Measurements from ENCODE around the gene MAP2K7. TPM values are rescaled to one million over a fixed set of nuclear protein-coding genes. Genes with fewer than 3 reads are reported as not detected.

The MAP2K7 gene
- 10.6 to 15.8 TPM (median 15.4 TPM) in 5 replicates for total RNA-seq (2022; extraction: Qiagen RNA extraction)

GRCh38 chr19:7903244-7904073, at the start of gene MAP2K7:
Gene MAP2K7 (plus strand): TSS chr19:7903877. CDS start chr19:7903945, 68 bp downstream.

GRCh38 chr19:7874076-7874896, 29.4 kb upstream of the MAP2K7 start, which contains the start of gene PRR36:
Gene PRR36 (minus strand): TSS chr19:7874390. CDS start chr19:7873689, 701 bp downstream.

GRCh38 chr19:7888145-7888825, 15.4 kb upstream of the MAP2K7 start, which contains the start of gene LRRC8E:
Gene LRRC8E (plus strand): TSS chr19:7888510. CDS start chr19:7895604, 7,094 bp downstream.

GRCh38 chr19:7914598-7915045, 10.9 kb downstream of the MAP2K7 start, which contains the start of gene TGFBR3L:
Gene TGFBR3L (plus strand): TSS chr19:7914830.

GRCh38 chr19:7919610-7920518, 16.2 kb downstream of the MAP2K7 start, which contains the start of gene SNAPC2:
Gene SNAPC2 (plus strand): TSS chr19:7920338. CDS start chr19:7920367, 29 bp downstream.

GRCh38 chr19:7926021-7926726, 22.5 kb downstream of the MAP2K7 start, which contains the start of gene CTXN1:
Gene CTXN1 (minus strand): TSS chr19:7926135. CDS start chr19:7925538, 597 bp downstream.

GRCh38 chr19:7943444-7944176, 39.9 kb downstream of the MAP2K7 start, which contains the start of gene TIMM44:
Gene TIMM44 (minus strand): TSS chr19:7943666. CDS start chr19:7943651, 15 bp downstream.

Other genes with a start within 250 kb of the MAP2K7 start
- gene RETN, start 234.8 kb upstream of the MAP2K7 start, total RNA-seq (2022; extraction: Qiagen RNA extraction) = not detected in 5 replicates
- not detected in 5 replicates for gene MCEMP1, start 226.8 kb upstream of the MAP2K7 start, total RNA-seq (2022; extraction: Qiagen RNA extraction)
- 45.4 to 107 TPM (median 106 TPM) in 5 replicates for gene TRAPPC5, start 223.0 kb upstream of the MAP2K7 start, total RNA-seq (2022; extraction: Qiagen RNA extraction)
- not detected in 5 replicates for gene FCER2, start 201.7 kb upstream of the MAP2K7 start, total RNA-seq (2022; extraction: Qiagen RNA extraction)
- gene CLEC4G, start 171.8 kb upstream of the MAP2K7 start, total RNA-seq (2022; extraction: Qiagen RNA extraction) = not detected in 5 replicates
- not detected in 5 replicates for gene CD209, start 156.3 kb upstream of the MAP2K7 start, total RNA-seq (2022; extraction: Qiagen RNA extraction)
- not detected in 5 replicates for gene CLEC4M, start 140.6 kb upstream of the MAP2K7 start, total RNA-seq (2022; extraction: Qiagen RNA extraction)
- 1.1 to 1.9 TPM (median 1.8 TPM) in 5 replicates for gene EVI5L, start 73.7 kb upstream of the MAP2K7 start, total RNA-seq (2022; extraction: Qiagen RNA extraction)
- gene PRR36, start 29.5 kb upstream of the MAP2K7 start, total RNA-seq (2022; extraction: Qiagen RNA extraction) = 0.19 to 0.46 TPM (median 0.39 TPM) in 5 replicates
- 5.4 to 6.4 TPM (median 6.0 TPM) in 5 replicates for gene LRRC8E, start 15.4 kb upstream of the MAP2K7 start, total RNA-seq (2022; extraction: Qiagen RNA extraction)
- 0.42 to 2.8 TPM (median 1.8 TPM) in 5 replicates for gene TGFBR3L, start 11.0 kb downstream of the MAP2K7 start, total RNA-seq (2022; extraction: Qiagen RNA extraction)
- 19.2 to 30.9 TPM (median 28.9 TPM) in 5 replicates for gene SNAPC2, start 16.5 kb downstream of the MAP2K7 start, total RNA-seq (2022; extraction: Qiagen RNA extraction)
- 8.9 to 22.8 TPM (median 20.7 TPM) in 5 replicates for gene CTXN1, start 22.3 kb downstream of the MAP2K7 start, total RNA-seq (2022; extraction: Qiagen RNA extraction)
- 24.8 to 32.6 TPM (median 26.7 TPM) in 5 replicates for gene TIMM44, start 39.8 kb downstream of the MAP2K7 start, total RNA-seq (2022; extraction: Qiagen RNA extraction)
- 60.5 to 67.8 TPM (median 65.2 TPM) in 5 replicates for gene ELAVL1, start 101.8 kb downstream of the MAP2K7 start, total RNA-seq (2022; extraction: Qiagen RNA extraction)
- gene CCL25, start 148.9 kb downstream of the MAP2K7 start, total RNA-seq (2022; extraction: Qiagen RNA extraction) = not detected in 5 replicates
- not detected in 5 replicates for gene FBN3, start 245.7 kb downstream of the MAP2K7 start, total RNA-seq (2022; extraction: Qiagen RNA extraction)

All from A549 treated with Mapracorat at 1 μM for 4 hours (cell line).